ENCODE results near the gene COL1A1. TPM values are rescaled to one million over a fixed set of nuclear protein-coding genes. Genes with fewer than 3 reads are reported as not detected.

Gene COL1A1
- total RNA-seq, 1 experiment from 2014 or later, result 104 TPM

DNA sequence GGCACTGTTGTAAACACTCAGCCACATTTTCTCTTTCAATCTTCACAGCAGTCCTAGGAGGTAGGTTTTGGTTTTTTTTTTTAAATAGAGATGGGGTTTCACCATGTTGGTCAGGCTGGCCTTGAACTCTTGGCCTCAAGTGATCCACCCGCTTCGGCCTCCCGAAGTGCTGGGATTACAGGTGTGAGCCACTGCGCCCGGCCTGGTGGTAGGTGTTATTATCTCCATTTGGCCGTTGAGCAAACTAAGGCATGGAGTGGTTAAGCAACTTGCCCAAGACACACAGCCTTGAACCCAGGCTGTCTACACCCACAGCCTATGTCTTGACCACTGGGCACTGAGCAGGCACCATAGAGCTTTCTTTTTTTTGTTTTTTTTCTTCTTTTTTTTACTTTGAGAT, 27.0 kb downstream of the COL1A1 start:
- Histone ChIP-seq H4K91ac (ENCODE audit: insufficient read length, low read depth, low read length) (no peak overlapping the region), H2BK15ac (ENCODE audit: low read depth, low read length) (no peak overlapping the region), H3K4me1 (ENCODE audit: insufficient read depth, low read length) (peaks cover 2% of the 10 kb centered on the region; the same call in 1 of the 2 replicates), H2BK20ac (ENCODE audit: low read depth, low read length, poor library complexity, severe bottlenecking) (no peak overlapping the region), H3K23me2 (ENCODE audit: insufficient read length, low read depth, low read length, poor library complexity, severe bottlenecking) (peaks cover 4% of the 10 kb centered on the region), H3K4me2 (ENCODE audit: insufficient read depth, insufficient read length, low read length) (no peak overlapping the region), H4K5ac (ENCODE audit: insufficient read length, low read depth, low read length) (no peak overlapping the region), H2AK5ac (ENCODE audit: insufficient read length, low read length) (no peak overlapping the region), H3K79me1 (ENCODE audit: insufficient read depth, low read depth, low read length, poor library complexity, severe bottlenecking) (no peaks in the 10 kb centered on the region), H3K9me3 (ENCODE audit: control insufficient read depth, low read depth, low read length) (no peaks in the 10 kb centered on the region), H2BK5ac (ENCODE audit: insufficient read length, low read length) (no peak overlapping the region), H3K23ac (ENCODE audit: insufficient read length, low read depth, low read length) (no peak overlapping the region), H3K14ac (ENCODE audit: insufficient read depth, low read length) (no peak overlapping the region), H3K4ac (ENCODE audit: low read depth, low read length) (no peak overlapping the region), H3K79me2 (ENCODE audit: insufficient read depth, low read length) (no peaks in the 10 kb centered on the region), H4K8ac (replicated peaks; ENCODE audit: insufficient read length, low read depth, low read length) (no peak overlapping the region), H3K9ac (ENCODE audit: extremely low read depth, insufficient read length, low read length) (no peak overlapping the region), H4K20me1 (ENCODE audit: control insufficient read depth, insufficient read depth, insufficient read length) (no peaks in the 10 kb centered on the region), H2AFZ (ENCODE audit: low read length) (no peak overlapping the region), H3T11ph (ENCODE audit: low read length) (no peak overlapping the region), H2BK12ac (ENCODE audit: insufficient read length, low read depth, low read length) (no peak overlapping the region), H2BK120ac (ENCODE audit: low read depth, low read length, poor library complexity, severe bottlenecking) (no peak overlapping the region), H3K27me3 (ENCODE audit: insufficient read depth, low read length) (no peaks in the 10 kb centered on the region), H3K27ac (ENCODE audit: insufficient read length, low read depth, low read length) (no peak overlapping the region), H3K56ac (ENCODE audit: insufficient read length, low read depth, low read length) (no peak overlapping the region), H3K18ac (ENCODE audit: insufficient read length, low read depth, low read length) (no peak overlapping the region)
- DNase-seq, result no peak
- H3K36me3 Mint-ChIP-seq (ENCODE audit: insufficient read depth in 1 of 3, low read depth in 3 of 3), result no peaks in the 10 kb centered on the region
- TF ChIP-seq, protein P1, sequence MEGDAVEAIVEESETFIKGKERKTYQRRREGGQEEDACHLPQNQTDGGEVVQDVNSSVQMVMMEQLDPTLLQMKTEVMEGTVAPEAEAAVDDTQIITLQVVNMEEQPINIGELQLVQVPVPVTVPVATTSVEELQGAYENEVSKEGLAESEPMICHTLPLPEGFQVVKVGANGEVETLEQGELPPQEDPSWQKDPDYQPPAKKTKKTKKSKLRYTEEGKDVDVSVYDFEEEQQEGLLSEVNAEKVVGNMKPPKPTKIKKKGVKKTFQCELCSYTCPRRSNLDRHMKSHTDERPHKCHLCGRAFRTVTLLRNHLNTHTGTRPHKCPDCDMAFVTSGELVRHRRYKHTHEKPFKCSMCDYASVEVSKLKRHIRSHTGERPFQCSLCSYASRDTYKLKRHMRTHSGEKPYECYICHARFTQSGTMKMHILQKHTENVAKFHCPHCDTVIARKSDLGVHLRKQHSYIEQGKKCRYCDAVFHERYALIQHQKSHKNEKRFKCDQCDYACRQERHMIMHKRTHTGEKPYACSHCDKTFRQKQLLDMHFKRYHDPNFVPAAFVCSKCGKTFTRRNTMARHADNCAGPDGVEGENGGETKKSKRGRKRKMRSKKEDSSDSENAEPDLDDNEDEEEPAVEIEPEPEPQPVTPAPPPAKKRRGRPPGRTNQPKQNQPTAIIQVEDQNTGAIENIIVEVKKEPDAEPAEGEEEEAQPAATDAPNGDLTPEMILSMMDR (conservative IDR thresholded peaks at IDR 0.05), result no peak
- no peak overlapping the region for H3K4me3 Mint-ChIP-seq
- H3K27ac Mint-ChIP-seq, result no peak overlapping the region
- no peaks in the 10 kb centered on the region; a peak in 1 of 5 replicates for H3K9me3 Mint-ChIP-seq
- WGBS (ENCODE audit: extremely low coverage, insufficient read length, low lambda C conversion rate), result no CpG with 5 or more reads among the region's 6 CpGs
- H3K4me1 Mint-ChIP-seq, result peaks cover 30 to 34% of the 10 kb centered on the region in 2 experiments
- H3K27me3 Mint-ChIP-seq (ENCODE audit: low read depth), result peaks cover 1% of the 10 kb centered on the region; the same call in 1 of the 2 replicates

All from H9 (cell line).